IMR-90 (cell line): Measurements from ENCODE around the gene RASSF4. TPM values are rescaled to one million over a fixed set of nuclear protein-coding genes. Genes with fewer than 3 reads are reported as not detected.

Experiments used
- ATAC-seq: fragments of 200-7000 bp; cut with Tn5 transposase; 2 replicates; pipeline ENCODE4 v1.9.1; 2020; ENCODE audit warnings: low read depth, mild to moderate bottlenecking, moderate library complexity
- BruUV-seq: library from RNA; stranded (reverse); fragments of 400-500 nt; replicated peaks from 2 replicates; lab custom pipeline; 2021; lab: Mats Ljungman, UMichigan
- CTCF ChIA-PET: fragments of 300-600 bp; formaldehyde crosslinking; extraction: SDS; loops from one replicate; lab custom pipeline; 2021; ENCODE audit warnings: antibody characterized with exemption; lab: Yijun Ruan, JAX
- POLR2A ChIA-PET: fragments of 300-600 bp; sonication (Branson Sonifier 250); formaldehyde crosslinking; loops from one replicate; lab custom pipeline; 2022; ENCODE audit warnings: antibody characterized with exemption; ENCODE audit not compliant: unreplicated experiment; lab: Charles Lee
- DNase-seq: peaks from one replicate; pipeline ENCODE4 v3.0.0; 2013
- H2AFZ ChIP-seq: replicated peaks from 2 replicates; pipeline ENCODE3; 2013; ENCODE audit warnings: low read length, mild to moderate bottlenecking; ENCODE audit not compliant: poor library complexity
- H2AK5ac ChIP-seq: 2 replicates; pipeline ENCODE4 v1.6.1; 2013; ENCODE audit warnings: low read depth, low read length, inconsistent platforms
- H2AK9ac ChIP-seq: replicated peaks from 2 replicates; pipeline ENCODE3; 2013; ENCODE audit warnings: mild to moderate bottlenecking, low read depth, low read length, moderate library complexity; ENCODE audit not compliant: poor library complexity
- H2BK120ac ChIP-seq: 2 replicates; pipeline ENCODE4 v1.6.1; 2013; ENCODE audit warnings: low read depth, low read length, inconsistent platforms
- H2BK15ac ChIP-seq: 3 replicates; pipeline ENCODE4 v1.6.1; 2013; ENCODE audit warnings: low read depth, low read length, inconsistent platforms
- H2BK20ac ChIP-seq: 2 replicates; pipeline ENCODE4 v1.6.1; 2013; ENCODE audit warnings: low read depth, mild to moderate bottlenecking, inconsistent platforms, low read length, moderate library complexity
- H2BK5ac ChIP-seq: 2 replicates; pipeline ENCODE4 v1.6.1; 2013; ENCODE audit warnings: mild to moderate bottlenecking, low read depth, low read length, inconsistent platforms; ENCODE audit not compliant: poor library complexity, severe bottlenecking
- H3K14ac ChIP-seq: replicated peaks from 2 replicates; pipeline ENCODE4 v1.6.1; 2013; ENCODE audit warnings: low read depth, low read length, inconsistent platforms
- H3K18ac ChIP-seq: 2 replicates; pipeline ENCODE4 v1.6.1; 2013; ENCODE audit warnings: low read depth, low read length, control low read depth
- H3K23ac ChIP-seq: 2 replicates; pipeline ENCODE4 v1.6.1; 2013; ENCODE audit warnings: low read depth, low read length, inconsistent platforms
- H3K27ac ChIP-seq: 2 replicates; pipeline ENCODE4 v1.5.1; 2013; ENCODE audit warnings: mild to moderate bottlenecking, control low read depth, low read length; ENCODE audit not compliant: insufficient read depth
- H3K27me3 ChIP-seq: 2 replicates; pipeline ENCODE4 v1.6.1; 2013; ENCODE audit warnings: low read length; ENCODE audit not compliant: control insufficient read depth, insufficient read depth
- H3K36me3 ChIP-seq: 2 replicates; pipeline ENCODE4 v1.6.1; 2013; ENCODE audit warnings: low read length, mixed read lengths; ENCODE audit not compliant: control insufficient read depth, insufficient read depth
- H3K4ac ChIP-seq: 2 replicates; pipeline ENCODE4 v1.6.1; 2013; ENCODE audit warnings: low read depth, low read length, inconsistent platforms
- H3K4me1 ChIP-seq: 2 replicates; pipeline ENCODE4 v1.6.1; 2013; ENCODE audit warnings: low read length, mixed read lengths; ENCODE audit not compliant: control insufficient read depth, insufficient read depth
- H3K4me2 ChIP-seq: 2 replicates; pipeline ENCODE4 v1.6.1; 2013; ENCODE audit warnings: low read depth, mild to moderate bottlenecking, control low read depth, low read length, moderate library complexity
- H3K4me3 ChIP-seq: 2 replicates; pipeline ENCODE4 v1.5.1; 2013; ENCODE audit warnings: low read depth, mild to moderate bottlenecking, control low read depth, low read length, moderate library complexity; ENCODE audit not compliant: insufficient read depth
- H3K56ac ChIP-seq: 2 replicates; pipeline ENCODE4 v1.6.1; 2013; ENCODE audit warnings: low read length, inconsistent platforms; ENCODE audit not compliant: insufficient read depth; ENCODE audit errors: extremely low read depth
- H3K79me1 ChIP-seq, 2 experiments: 2 replicates each; pipeline ENCODE4 v1.6.1; 2013; ENCODE audit warnings: low read length in 2 of 2, inconsistent platforms in 1 of 2, low read depth in 1 of 2
- H3K9ac ChIP-seq: 2 replicates; pipeline ENCODE4 v1.6.1; 2013; ENCODE audit warnings: low read depth, low read length, control low read depth
- H3K9me1 ChIP-seq: 2 replicates; pipeline ENCODE4 v1.6.1; 2013; ENCODE audit warnings: low read length, inconsistent platforms; ENCODE audit not compliant: insufficient read depth
- H3K9me3 ChIP-seq: 2 replicates; pipeline ENCODE4 v1.6.1; 2013; ENCODE audit warnings: low read length; ENCODE audit not compliant: control insufficient read depth, insufficient read depth
- H4K20me1 ChIP-seq: 2 replicates; pipeline ENCODE4 v1.6.1; 2013; ENCODE audit warnings: low read length, inconsistent platforms; ENCODE audit not compliant: insufficient read depth
- H4K5ac ChIP-seq: 2 replicates; pipeline ENCODE4 v1.6.1; 2013; ENCODE audit warnings: mild to moderate bottlenecking, low read depth, low read length, control low read depth
- H4K8ac ChIP-seq, 2 experiments: 2 replicates each; pipeline ENCODE4 v1.6.1; 2013; ENCODE audit warnings: low read depth in 2 of 2, low read length in 2 of 2, control low read depth in 1 of 2, inconsistent platforms in 1 of 2
- H4K91ac ChIP-seq: 2 replicates; pipeline ENCODE4 v1.6.1; 2013; ENCODE audit warnings: low read depth, low read length, inconsistent platforms; ENCODE audit not compliant: insufficient read depth
- BHLHE40 ChIP-seq: fragments of 150-350 bp; IDR thresholded peaks from 2 replicates; pipeline ENCODE4 v1.6.1; 2016; ENCODE audit warnings: mild to moderate bottlenecking, low read depth, low read length
- CHD1 ChIP-seq: IDR thresholded peaks from 2 replicates; pipeline ENCODE4 v1.6.1; 2012; ENCODE audit warnings: low read depth, low read length, improper control_type of control experiment
- ELK1 ChIP-seq: fragments of 150-350 bp; IDR thresholded peaks from 2 replicates; pipeline ENCODE4 v1.6.1; 2016; ENCODE audit warnings: low read depth, mild to moderate bottlenecking, low read length, moderate library complexity, borderline replicate concordance
- FOS ChIP-seq: fragments of 150-350 bp; IDR thresholded peaks from 2 replicates; pipeline ENCODE4 v1.6.1; 2016; ENCODE audit warnings: low read depth, low read length
- MAFK ChIP-seq: IDR thresholded peaks from 2 replicates; pipeline ENCODE4 v1.6.1; 2012; ENCODE audit warnings: low read depth, low read length, improper control_type of control experiment
- MAZ ChIP-seq: IDR thresholded peaks from 2 replicates; pipeline ENCODE4 v1.6.1; 2012; ENCODE audit warnings: low read depth, mild to moderate bottlenecking, low read length, improper control_type of control experiment, moderate library complexity, borderline replicate concordance
- NFE2L2 ChIP-seq: fragments of 150-350 bp; IDR thresholded peaks from 2 replicates; pipeline ENCODE4 v1.6.1; 2016; ENCODE audit warnings: low read depth, mild to moderate bottlenecking, low read length
- POLR2A ChIP-seq: IDR thresholded peaks from 2 replicates; pipeline ENCODE4 v1.6.1; 2012; ENCODE audit warnings: mild to moderate bottlenecking, low read depth, low read length
- RAD21 ChIP-seq: IDR thresholded peaks from 2 replicates; pipeline ENCODE4 v1.6.1; 2012; ENCODE audit warnings: low read length, improper control_type of control experiment
- RCOR1 ChIP-seq: IDR thresholded peaks from 2 replicates; pipeline ENCODE4 v1.6.1; 2012; ENCODE audit warnings: mild to moderate bottlenecking, low read length, improper control_type of control experiment; ENCODE audit not compliant: insufficient replicate concordance
- RFX5 ChIP-seq: IDR thresholded peaks from 2 replicates; pipeline ENCODE4 v1.8.0; 2012; ENCODE audit warnings: low read depth, mild to moderate bottlenecking, low read length, moderate library complexity
- USF2 ChIP-seq: fragments of 150-350 bp; IDR thresholded peaks from 2 replicates; pipeline ENCODE4 v1.6.1; 2017; ENCODE audit warnings: mild to moderate bottlenecking, antibody characterized with exemption, low read length, low read depth
- WGBS, 2 experiments: methylation state at CpG; one replicate each; pipeline versions ENCODE4 v1.1.5 to v1.1.7; 2013; ENCODE audit warnings: missing lambda C conversion rate in 2 of 2; ENCODE audit not compliant: insufficient read length in 1 of 2; ENCODE audit errors: extremely low coverage in 2 of 2; 5-methylcytosine and 5-hydroxymethylcytosine counted together
- dilution Hi-C: fragments of 300-500 bp; cut with HindIII; formaldehyde crosslinking; loops from one replicate; pipeline ENCODE4 v1.14.3; 2018; ENCODE audit warnings: low sequenced_read_pairs; ENCODE audit not compliant: unreplicated experiment
- in situ Hi-C: fragments of 300-500 bp; cut with MboI; formaldehyde crosslinking; loops from 3 replicates; pipeline ENCODE4 v1.14.3; 2019; ENCODE audit warnings: low sequenced_read_pairs, inconsistent platforms, mixed read lengths
- intact Hi-C: fragments of 100-400 bp; cut with micrococcal nuclease; formaldehyde crosslinking; loops from 2 replicates; pipeline ENCODE4 v1.10.0; 2022
- polyA plus RNA-seq, 3 experiments: library from polyadenylated mRNA; depleted of rRNA; stranded (reverse); fragments of >200 nt; gene quantifications; 2 replicates each; pipeline ENCODE4 v1.2.3, GENCODE V29; 2012; ENCODE audit warnings: low replicate concordance in 1 of 3
- total RNA-seq: library from RNA; depleted of rRNA; stranded (reverse); fragments of >200 nt; gene quantifications from 2 replicates; pipeline ENCODE4 v1.2.3, GENCODE V29; 2012
- TF ChIP-seq, protein P1 (sequence below): conservative IDR thresholded peaks from 2 replicates; pipeline ENCODE4 v1.5.1; 2012; ENCODE audit warnings: mild to moderate bottlenecking, low read depth, low read length, improper control_type of control experiment

Gene RASSF4
- total and polyA plus RNA-seq, 2 of the 4 experiments (the other 2 are of a cell fraction): 5.9 to 8.6 TPM

- H3K27me3 ChIP-seq: no peaks in the 10 kb centered on the region
- H2BK20ac ChIP-seq: no peak overlapping the region
- DNase-seq (no peak), ATAC-seq (no peak)
- no peaks in the 10 kb centered on the region for H4K20me1 ChIP-seq
- dilution Hi-C loops: no loop called here
- H4K5ac ChIP-seq: no peak overlapping the region
- H4K91ac ChIP-seq: no peak overlapping the region
- no peaks in the 10 kb centered on the region for H3K9me3 ChIP-seq
- H3K18ac ChIP-seq: no peak overlapping the region
- peaks cover 0 to 17% of the 10 kb centered on the region in 2 experiments; a peak in 3 of 4 replicates for H3K79me1 ChIP-seq
- H3K14ac ChIP-seq: no peak overlapping the region
- H3K4me2 ChIP-seq: no peak overlapping the region
- H2AK5ac ChIP-seq: no peak overlapping the region
- 86% methylated on average over 5 of the region's 19 CpGs; no CpG with 5 or more reads in 1 of the 2 experiments for WGBS, 2 experiments
- H2BK120ac ChIP-seq: no peak overlapping the region
- no peak overlapping the region; a peak in 1 of 4 replicates for H4K8ac ChIP-seq
- ChIA-PET CTCF (interaction anchor here (0.8 to 1.3 kb wide), 3 partner anchors 16 to 30 kb away, joined by 3 to 7 read pairs (median 4); partner anchors contain the start of gene DEPP1), POLR2A (no interaction called here)
- BruUV-seq: no TSS peak
- H3K9me1 ChIP-seq: peaks cover 9% of the 10 kb centered on the region
- intact Hi-C loops: no loop called here
- no peak overlapping the region for H2BK15ac ChIP-seq
- H2BK5ac ChIP-seq: no peak overlapping the region
- H3K56ac ChIP-seq: no peak overlapping the region
- H3K9ac ChIP-seq: no peak overlapping the region
- no peak for TF ChIP-seq RFX5
- TF ChIP-seq FOS: no peak
- no peak for TF ChIP-seq ELK1
- TF ChIP-seq RAD21: no peak
- no peak for TF ChIP-seq RCOR1
- no peak for TF ChIP-seq POLR2A
- no peak for TF ChIP-seq USF2
- TF ChIP-seq NFE2L2: no peak
- TF ChIP-seq MAZ: no peak
- TF ChIP-seq CHD1: no peak
- no peak for TF ChIP-seq MAFK
- TF ChIP-seq BHLHE40: no peak
- TF ChIP-seq, protein P1, sequence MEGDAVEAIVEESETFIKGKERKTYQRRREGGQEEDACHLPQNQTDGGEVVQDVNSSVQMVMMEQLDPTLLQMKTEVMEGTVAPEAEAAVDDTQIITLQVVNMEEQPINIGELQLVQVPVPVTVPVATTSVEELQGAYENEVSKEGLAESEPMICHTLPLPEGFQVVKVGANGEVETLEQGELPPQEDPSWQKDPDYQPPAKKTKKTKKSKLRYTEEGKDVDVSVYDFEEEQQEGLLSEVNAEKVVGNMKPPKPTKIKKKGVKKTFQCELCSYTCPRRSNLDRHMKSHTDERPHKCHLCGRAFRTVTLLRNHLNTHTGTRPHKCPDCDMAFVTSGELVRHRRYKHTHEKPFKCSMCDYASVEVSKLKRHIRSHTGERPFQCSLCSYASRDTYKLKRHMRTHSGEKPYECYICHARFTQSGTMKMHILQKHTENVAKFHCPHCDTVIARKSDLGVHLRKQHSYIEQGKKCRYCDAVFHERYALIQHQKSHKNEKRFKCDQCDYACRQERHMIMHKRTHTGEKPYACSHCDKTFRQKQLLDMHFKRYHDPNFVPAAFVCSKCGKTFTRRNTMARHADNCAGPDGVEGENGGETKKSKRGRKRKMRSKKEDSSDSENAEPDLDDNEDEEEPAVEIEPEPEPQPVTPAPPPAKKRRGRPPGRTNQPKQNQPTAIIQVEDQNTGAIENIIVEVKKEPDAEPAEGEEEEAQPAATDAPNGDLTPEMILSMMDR: no peak
- H3K4ac ChIP-seq: no peak overlapping the region; the same call in 1 of the 2 replicates
- no peaks in the 10 kb centered on the region for H3K36me3 ChIP-seq
- no peak overlapping the region for H3K27ac ChIP-seq
- no peak overlapping the region for H3K4me3 ChIP-seq
- H2AK9ac ChIP-seq: peak overlapping the region; percentile 4
- peaks cover 35% of the 10 kb centered on the region for H3K4me1 ChIP-seq
- in situ Hi-C loops: no loop called here
- H2AFZ ChIP-seq: peak overlapping the region; percentile 29
- no peak overlapping the region for H3K23ac ChIP-seq
Measured at GRCh38 chr10:44962870-44963738, 3.5 kb downstream of the RASSF4 start.
